GM21447 (cell line): ENCODE results near the gene SMARCB1.
A peak's percentile ranks its signal among the peaks of the same experiment; 100 is the strongest.

Experiments used
- ATAC-seq: cut with Tn5 transposase; IDR thresholded peaks from one replicate; pipeline ENCODE4 v1.9.1; 2021; ENCODE audit not compliant: unreplicated experiment

SMARCB1 gene

DNA sequence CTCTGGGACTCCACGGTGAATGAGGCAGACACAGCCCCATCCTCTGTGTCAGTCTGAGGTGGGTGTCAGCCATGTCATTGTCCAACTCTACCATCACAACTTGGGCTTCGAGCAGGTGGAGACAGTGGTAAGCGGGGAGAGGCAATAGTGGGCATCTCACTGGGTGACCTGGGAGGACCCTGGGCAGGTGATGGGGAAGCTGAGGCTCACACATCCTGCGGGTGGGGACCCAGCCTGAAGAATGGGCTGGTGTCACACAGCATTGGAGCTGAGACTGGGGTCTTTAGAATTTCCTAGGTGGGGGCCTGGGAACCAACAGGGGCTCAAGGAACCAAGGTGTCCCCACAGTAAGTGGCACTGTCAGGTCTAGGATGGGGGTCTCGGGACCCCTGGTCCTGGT is 7.0 kb upstream of the SMARCB1 start:
- no peak for ATAC-seq

GRCh38 chr22:23780146-23780748 is 6.5 kb upstream of the SMARCB1 start:
- ATAC-seq = no peak

- no peak for ATAC-seq
These were observed 5.7 kb upstream of the SMARCB1 start for GRCh38 chr22:23781065-23781464.

DNA sequence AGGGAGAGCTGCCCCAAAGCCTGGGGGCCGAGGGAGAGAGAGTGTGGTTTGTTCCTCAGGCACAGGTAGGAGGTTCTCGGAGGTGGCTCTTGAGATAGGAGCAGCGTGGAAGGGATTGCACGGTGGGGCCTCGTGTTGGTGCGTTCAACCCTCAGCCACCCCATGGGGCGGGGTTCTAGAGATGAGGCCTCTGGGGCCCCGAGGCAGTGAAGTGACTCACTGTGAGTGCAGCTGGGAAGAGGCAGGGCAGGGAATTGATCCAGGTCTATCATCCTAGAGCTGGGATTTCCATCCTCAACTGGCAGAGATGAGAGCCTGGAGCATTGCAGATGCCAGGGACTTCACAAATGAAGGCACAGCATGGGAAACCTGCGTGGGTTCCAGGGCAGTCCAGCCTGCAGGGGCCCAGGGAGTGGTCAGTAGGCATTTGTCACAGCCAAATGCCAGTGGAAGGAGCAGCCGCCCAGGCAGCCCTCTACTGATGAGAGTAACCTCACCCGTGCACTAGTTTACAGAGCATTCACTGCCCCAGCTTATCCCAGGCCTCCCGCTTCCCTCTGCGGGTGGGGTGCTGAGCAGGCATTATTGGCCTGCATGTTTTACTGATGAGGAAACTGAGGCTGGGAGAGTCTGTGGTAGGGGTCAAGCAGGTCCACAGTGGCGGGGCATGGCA is 5.1 kb upstream of the SMARCB1 start:
- ATAC-seq = no peak

DNA sequence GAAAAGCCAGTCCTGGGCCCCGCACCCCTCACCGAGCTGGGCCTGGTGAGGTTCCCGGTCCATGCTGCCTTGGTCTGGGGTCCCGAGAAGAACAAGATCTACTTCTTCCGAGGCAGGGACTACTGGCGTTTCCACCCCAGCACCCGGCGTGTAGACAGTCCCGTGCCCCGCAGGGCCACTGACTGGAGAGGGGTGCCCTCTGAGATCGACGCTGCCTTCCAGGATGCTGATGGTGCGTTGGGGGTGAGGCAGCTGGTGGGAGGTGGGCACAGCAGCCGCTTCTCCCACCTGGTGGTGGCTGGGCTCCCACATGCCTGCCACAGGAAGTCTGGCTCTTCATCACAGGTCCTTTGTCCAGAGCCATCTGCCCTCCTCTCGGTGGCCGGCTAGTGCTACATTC is 4.5 kb upstream of the SMARCB1 start:
- ATAC-seq = no peak

DNA sequence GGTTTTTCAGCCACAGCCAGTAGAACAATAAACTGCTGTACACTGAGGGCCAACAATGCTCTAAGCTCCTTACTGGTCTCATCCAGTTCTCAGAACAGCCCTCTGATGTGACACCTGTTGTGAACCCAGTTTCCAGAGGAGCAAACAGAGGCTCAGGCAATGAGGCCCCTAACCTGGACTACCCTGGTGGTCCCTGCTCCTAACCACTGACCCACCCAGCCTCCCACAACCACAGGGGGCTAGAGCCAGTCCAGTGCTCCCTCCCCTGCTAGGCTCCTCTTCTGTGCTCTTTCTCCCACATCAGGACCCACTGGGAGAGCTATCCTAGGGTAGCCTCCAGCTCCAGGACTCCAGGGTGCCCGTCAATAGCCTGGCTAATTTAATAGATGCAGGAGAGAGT is 4.1 kb upstream of the SMARCB1 start:
- no peak for ATAC-seq

GRCh38 chr22:23783265-23784150 is 3.3 kb upstream of the SMARCB1 start:
- no peak for ATAC-seq

- no peak for ATAC-seq
These were observed 2.5 kb upstream of the SMARCB1 start for GRCh38 chr22:23784215-23784732.

DNA sequence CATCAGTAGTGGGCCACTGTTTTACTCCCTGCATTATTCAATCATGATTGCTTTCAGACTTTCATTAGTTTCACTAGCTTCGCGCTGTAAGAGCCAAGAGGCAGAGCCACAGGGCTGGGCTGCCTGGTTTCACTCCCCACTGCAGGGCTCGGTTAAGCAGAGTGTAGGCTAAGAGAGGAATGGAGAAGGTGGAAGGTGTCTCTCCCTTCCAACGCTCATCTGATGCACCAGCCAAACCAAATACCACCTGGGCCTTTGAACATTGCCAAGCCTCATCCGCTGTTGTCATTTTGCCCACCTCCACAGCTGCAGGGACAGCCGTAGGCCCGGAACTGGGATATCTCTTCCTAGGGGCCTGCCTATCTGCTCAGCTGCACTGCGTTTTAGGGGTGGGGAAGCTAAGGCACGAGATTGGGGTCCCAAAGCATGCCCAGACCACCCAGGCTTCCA is 480 bp upstream of the SMARCB1 start:
- ATAC-seq = no peak

- no peak for ATAC-seq
These were observed 782 bp downstream of the SMARCB1 start for GRCh38 chr22:23787600-23787896.

GRCh38 chr22:23787910-23788309 is 1.1 kb downstream of the SMARCB1 start:
- ATAC-seq = no peak

DNA sequence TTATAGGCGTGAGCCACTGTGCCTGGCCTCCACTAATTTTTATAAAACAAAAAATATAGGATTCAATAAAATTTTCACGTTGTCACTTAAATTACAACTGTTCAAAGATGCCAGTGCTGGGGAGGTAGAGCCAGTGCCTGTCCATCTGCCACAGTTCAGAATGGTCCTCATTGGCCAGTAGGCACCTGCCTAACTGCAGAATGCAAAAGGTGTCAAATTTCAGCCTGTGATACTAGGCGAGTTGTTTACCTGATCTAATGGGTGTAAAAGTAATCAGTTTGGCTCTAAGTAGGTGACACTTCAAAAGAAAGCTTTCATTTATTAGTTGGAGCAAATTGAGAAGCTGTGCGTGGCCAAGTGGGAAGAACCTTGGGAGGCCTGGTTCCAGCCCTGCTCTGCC is 2.4 kb downstream of the SMARCB1 start:
- no peak for ATAC-seq

DNA sequence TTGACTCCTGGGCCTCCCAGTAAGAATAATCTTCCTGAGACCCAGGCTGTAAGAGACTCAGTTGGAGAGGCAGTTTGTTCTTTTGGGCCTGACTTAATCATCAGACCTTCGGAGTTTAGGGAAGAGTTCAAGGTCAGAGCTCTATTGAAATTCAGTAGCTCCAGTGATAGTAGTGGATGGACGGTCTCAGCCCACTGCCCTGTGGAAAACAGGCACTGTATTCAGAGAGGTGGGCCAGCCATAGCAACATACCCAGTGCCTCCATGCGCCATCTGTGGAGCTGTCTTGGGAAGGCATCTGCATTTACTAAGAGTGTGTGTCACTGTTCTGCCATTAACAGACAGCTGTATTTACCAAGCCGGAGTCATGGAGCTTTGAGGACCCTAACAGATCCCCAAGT is 2.9 kb downstream of the SMARCB1 start:
- ATAC-seq = no peak

DNA sequence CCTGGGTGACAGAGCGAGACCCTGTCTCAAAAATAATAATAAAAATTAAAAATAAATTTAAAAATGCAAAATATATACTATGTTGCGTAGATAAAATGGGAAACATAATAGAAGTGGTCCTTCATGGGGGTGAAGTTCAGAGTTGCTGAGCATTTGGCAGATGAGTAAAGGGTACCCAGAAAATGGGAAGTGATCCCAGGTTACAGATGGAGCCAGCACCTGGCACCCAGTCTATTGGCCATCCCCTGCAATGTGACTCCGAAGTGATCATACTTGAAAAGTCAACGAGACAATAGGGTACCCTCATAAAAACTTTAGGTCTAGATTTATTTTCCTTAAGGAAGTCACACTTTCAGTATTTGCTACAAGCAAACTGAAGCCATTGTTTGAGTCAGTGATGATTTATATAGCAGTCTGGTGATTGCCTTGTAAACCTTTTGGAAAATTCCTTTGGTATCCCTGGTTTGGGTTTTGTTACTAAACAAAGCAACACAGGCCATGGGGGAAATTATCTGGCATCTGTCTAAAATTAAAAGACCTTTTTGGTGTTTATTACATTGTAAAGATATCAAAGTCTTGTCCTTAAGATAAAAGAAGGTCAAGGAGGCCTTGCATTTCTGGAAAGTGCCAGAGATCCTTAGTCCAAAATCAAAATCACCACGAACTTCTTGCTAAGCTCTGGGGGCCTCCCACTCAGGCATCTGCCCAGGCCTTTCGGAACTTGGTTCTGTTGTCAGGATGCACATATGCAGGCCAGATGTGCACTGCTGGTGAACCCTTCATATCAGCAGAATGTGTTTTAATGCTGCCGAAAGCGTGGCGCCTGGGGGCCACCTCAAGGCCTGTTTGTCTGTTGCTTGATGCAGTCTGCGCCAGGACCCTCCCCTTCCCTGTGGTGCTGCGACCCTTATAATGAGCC is 4.3 kb downstream of the SMARCB1 start:
- ATAC-seq = no peak

GRCh38 chr22:23791738-23792645 is 5.2 kb downstream of the SMARCB1 start:
- no peak for ATAC-seq

GRCh38 chr22:23793326-23793725 is 6.6 kb downstream of the SMARCB1 start:
- no peak for ATAC-seq

DNA sequence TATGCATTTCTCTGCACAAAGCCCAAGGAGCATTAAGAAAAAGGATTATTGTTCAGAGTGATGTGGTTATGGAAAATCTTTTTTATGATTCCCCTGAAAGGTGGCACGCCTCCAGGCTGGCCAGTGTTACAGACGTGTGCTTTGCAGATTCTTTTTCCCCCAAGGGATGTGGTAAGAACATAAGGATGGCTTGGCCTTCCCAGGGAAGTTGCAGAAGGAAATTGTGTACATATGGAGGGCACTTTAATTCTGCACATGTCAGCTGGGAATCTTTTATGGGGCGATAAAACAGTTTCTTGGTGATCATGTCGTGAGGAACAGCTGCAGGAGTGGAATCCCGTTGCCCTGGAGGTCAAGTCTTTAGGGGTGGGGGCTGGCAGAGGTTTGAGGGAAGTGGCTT is 9.7 kb downstream of the SMARCB1 start:
- no peak for ATAC-seq

DNA sequence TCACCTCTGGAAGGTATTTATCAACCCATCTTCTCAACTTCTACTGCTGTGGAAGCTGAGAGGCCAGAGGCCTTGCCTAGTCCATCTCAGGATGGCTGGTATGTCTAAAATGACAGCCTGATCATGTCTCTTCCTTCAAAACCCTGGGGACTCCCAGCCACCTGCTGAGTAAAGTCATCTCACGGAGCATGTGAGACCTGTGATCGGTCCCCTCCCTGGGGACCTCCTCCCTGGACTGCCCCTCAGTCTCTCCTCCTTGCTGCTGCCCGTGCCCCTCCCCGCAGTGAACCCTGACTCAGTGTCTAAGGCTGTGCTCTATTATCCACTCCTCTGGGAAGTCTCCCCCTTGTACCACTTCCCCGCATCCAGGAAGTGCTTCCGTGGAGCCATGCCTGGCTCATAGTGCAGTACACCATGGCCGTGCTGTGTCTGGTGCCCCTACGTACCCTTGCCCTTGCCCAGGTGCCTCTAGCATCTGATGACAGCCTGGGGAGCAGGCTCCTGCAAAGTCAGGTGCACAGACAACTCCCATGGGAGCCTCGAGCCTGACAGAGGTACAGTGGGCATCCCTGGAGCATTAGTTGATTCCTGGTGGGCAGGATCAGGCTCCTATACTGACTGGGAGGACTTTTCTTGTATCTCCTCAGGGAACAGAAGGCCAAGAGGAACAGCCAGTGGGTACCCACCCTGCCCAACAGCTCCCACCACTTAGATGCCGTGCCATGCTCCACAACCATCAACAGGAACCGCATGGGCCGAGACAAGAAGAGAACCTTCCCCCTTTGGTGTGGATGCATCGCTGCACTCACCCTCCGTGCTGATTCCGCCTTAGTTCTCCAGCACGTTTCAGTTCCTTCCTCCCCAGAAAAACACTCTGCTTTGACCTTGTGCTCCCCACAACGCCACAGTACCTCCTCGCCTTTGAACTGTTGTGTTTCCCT is 13.8 kb downstream of the SMARCB1 start:
- ATAC-seq = peak; percentile 57
